ENCODE results near the gene TLNRD1. TPM values are rescaled to one million over a fixed set of nuclear protein-coding genes. Genes with fewer than 3 reads are reported as not detected.

TLNRD1 gene
- 13.9 and 15.0 TPM in 2 replicates for total RNA-seq (2014; rRNA removed; shearing (Covaris generic))

DNA sequence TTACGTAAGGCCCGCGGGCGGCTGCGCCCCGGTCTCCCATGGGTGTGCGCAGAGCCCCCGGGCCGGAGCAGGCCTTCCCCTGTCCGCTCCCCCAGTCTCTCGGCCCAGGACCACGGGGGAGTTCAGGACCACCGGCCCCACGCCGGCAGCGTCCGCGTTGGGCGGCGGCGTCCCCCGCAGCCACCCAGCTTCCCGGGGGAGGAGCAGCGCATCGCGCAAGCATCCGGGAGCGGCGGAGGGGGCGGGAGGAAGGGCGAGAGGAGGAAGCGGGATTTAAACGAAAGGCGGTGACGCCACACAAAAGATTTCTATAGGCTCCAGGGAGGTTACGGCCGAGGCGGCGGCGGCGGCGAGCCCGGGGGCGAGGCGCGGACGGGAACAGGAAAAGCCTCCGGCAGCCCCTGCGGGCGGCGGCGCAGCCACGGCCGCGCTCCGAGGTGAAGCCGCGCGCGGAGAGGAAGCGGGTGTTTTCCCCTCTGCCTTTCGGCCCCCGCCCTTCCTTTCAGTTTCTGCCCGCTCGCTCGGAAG is at the start of gene TLNRD1:
TLNRD1 (plus strand) TSS at position 300 of the 528 bp plus-strand sequence. CDS start 1,349 bp downstream, outside the sequence.

DNA sequence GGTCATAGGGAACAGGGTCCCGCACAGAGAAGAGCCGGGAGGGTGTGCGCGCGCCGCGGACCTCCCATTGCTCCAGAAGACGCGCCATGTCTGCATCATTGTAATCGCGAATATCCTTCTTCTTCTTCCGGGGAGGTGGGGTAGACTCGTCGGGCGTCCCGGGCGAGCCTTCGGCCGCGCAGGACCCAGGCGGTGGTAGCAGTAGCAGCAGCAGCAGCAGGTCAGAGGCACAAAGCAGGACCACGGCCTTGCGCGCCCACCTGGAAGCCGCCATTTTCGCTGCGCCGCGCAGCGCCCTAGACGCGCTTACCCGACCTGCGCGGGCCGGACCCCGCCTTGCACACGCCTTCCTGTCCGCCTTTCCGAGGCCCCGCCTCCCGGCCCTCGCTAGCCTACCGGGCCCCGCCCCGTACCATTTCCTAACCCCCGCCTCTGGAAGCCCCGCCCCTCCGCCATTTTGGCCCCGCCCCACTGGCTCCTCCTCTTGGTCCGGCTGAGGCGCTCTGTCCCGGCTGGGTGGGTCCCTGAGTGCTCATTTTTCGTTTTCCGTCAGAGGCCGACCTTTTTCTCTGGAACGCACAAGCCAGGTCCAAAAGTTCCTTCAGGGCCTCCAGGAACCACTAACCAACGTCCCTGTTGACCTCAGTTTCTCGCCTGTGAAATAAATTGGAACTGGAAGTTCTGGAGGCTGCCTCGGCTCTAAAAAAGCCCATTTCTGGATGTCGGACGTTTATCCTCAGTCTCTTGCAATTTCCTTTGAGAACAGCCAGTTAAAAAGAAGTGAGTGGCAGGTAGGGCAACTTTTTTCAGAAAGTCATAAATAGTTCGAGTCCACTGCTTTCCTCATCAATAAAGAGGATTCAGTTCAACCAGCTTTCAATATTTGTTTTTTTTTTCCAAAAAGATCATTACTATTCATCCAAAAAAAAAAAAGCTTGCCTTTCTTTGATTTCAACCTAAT is 10.9 kb upstream of the TLNRD1 start, which contains the start of gene MESD:
MESD (minus strand) TSS at position 302 of the 961 bp plus-strand sequence; CDS start at position 274, 28 bp downstream.

Small RNA genes within 50 kb of the gene (small RNA-seq; reads per million reads assigned to genes)
- not detected for gene MIR4514

Other genes starting within 250 kb of the TLNRD1 start
- 68.8 and 72.7 TPM in 2 replicates for gene CEMIP, start 221.6 kb upstream of the TLNRD1 start, total RNA-seq (2014; rRNA removed; shearing (Covaris generic))
- 14.6 and 15.9 TPM in 2 replicates for gene MESD, start 11.1 kb upstream of the TLNRD1 start, total RNA-seq (2014; rRNA removed; shearing (Covaris generic))
- gene CFAP161, start 133.3 kb downstream of the TLNRD1 start, total RNA-seq (2014; rRNA removed; shearing (Covaris generic)), result 0.08 TPM in 1 of 2 replicates, not detected in the other
- 1.4 and 1.6 TPM in 2 replicates for gene IL16, start 196.0 kb downstream of the TLNRD1 start, total RNA-seq (2014; rRNA removed; shearing (Covaris generic))